Stimulated activated CD8-positive, alpha-beta memory T cell treated with anti-CD3 and anti-CD28 coated beads, Interleukin-7, amount 100 ng/mL, for 48 hours (primary cell): Measurements from ENCODE around the gene CCDC85C.

Source experiments
- DNase-seq, 2 donors: peaks; one replicate each; pipeline ENCODE4 v3.0.0-alpha.2; 2020; ENCODE audit warnings: low read depth in 1 of 2; ENCODE audit errors: extremely low read depth in 1 of 2

The CCDC85C gene

GRCh38 chr14:99575043-99576023 lies 28.7 kb downstream of the CCDC85C start:
- no peak for DNase-seq

- DNase-seq = no peak
These were observed 29.7 kb downstream of the CCDC85C start for GRCh38 chr14:99574099-99574880.

- DNase-seq = no peak
These were observed 30.4 kb downstream of the CCDC85C start for GRCh38 chr14:99573436-99574098.

- no peak for DNase-seq
These were observed 31.0 kb downstream of the CCDC85C start for GRCh38 chr14:99573000-99573330.

GRCh38 chr14:99572173-99572999 lies 31.6 kb downstream of the CCDC85C start:
- no peak for DNase-seq

- no peak for DNase-seq
These were observed 32.6 kb downstream of the CCDC85C start for GRCh38 chr14:99571303-99571986.

GRCh38 chr14:99570544-99571302 lies 33.3 kb downstream of the CCDC85C start:
- DNase-seq = no peak

- no peak for DNase-seq
These were observed 34.1 kb downstream of the CCDC85C start for GRCh38 chr14:99569725-99570543.

GRCh38 chr14:99568567-99569560 lies 35.1 kb downstream of the CCDC85C start:
- DNase-seq = no peak

- DNase-seq = no peak
These were observed 37.3 kb downstream of the CCDC85C start for GRCh38 chr14:99566390-99567354.

- DNase-seq = no peak
These were observed 38.0 kb downstream of the CCDC85C start for GRCh38 chr14:99566009-99566389.

GRCh38 chr14:99565383-99565782 lies 38.6 kb downstream of the CCDC85C start:
- DNase-seq = no peak

GRCh38 chr14:99564926-99565259 lies 39.1 kb downstream of the CCDC85C start:
- no peak for DNase-seq

GRCh38 chr14:99564256-99564925 lies 39.6 kb downstream of the CCDC85C start:
- DNase-seq = no peak

GRCh38 chr14:99563749-99564129 lies 40.3 kb downstream of the CCDC85C start:
- DNase-seq = no peak
